SK-N-MC (cell line): ENCODE data around the gene SNX14.

Source experiments
- DNase-seq: peaks from one replicate; pipeline ENCODE4 v3.0.0-alpha.2; 2011; ENCODE audit warnings: low read depth, low spot score
- H3K27ac ChIP-seq: fragments of 200-600 bp; sonication (generic); 2 replicates; pipeline ENCODE4 v1.5.1; 2016; ENCODE audit warnings: mixed run types
- H3K36me3 ChIP-seq: fragments of 200-600 bp; sonication (generic); 2 replicates; pipeline ENCODE4 v1.6.1; 2017; ENCODE audit warnings: antibody characterized with exemption, low read length, mixed read lengths; ENCODE audit not compliant: insufficient read depth
- H3K4me3 ChIP-seq: fragments of 200-600 bp; sonication (generic); 2 replicates; pipeline ENCODE4 v1.5.1; 2016
- H3K9ac ChIP-seq: fragments of 200-600 bp; sonication (generic); 2 replicates; pipeline ENCODE4 v1.8.0; 2017; ENCODE audit warnings: mixed run types, mixed read lengths; ENCODE audit not compliant: insufficient read length
- H3K9me3 ChIP-seq: fragments of 200-600 bp; sonication (generic); 2 replicates; pipeline ENCODE4 v1.6.1; 2017; ENCODE audit warnings: low read depth, mild to moderate bottlenecking, antibody characterized with exemption, low read length, moderate library complexity, mixed read lengths
- EZH2 ChIP-seq: fragments of 200-600 bp; sonication (generic); IDR thresholded peaks from one replicate; pipeline ENCODE4 v1.6.1; 2017; ENCODE audit warnings: antibody characterized with exemption
- FOXP2 ChIP-seq: optimal IDR thresholded peaks from 2 replicates; pipeline ENCODE3; 2011; ENCODE audit warnings: mild to moderate bottlenecking, moderate library complexity; ENCODE audit not compliant: insufficient read depth; ENCODE audit errors: extremely low read length, control extremely low read depth
- POLR2AphosphoS5 ChIP-seq: IDR thresholded peaks from 2 replicates; pipeline ENCODE4 v1.6.1; 2012; ENCODE audit warnings: mild to moderate bottlenecking, low read depth, low read length, borderline replicate concordance

SNX14 gene

GRCh38 chr6:85464260-85464644, 129.4 kb downstream of the SNX14 start:
- Histone ChIP-seq H3K4me3 (peak overlapping the region; percentile 58), H3K9me3 (no peaks in the 10 kb centered on the region), H3K9ac (no peak overlapping the region), H3K36me3 (no peaks in the 10 kb centered on the region), H3K27ac (peak overlapping the region; percentile 79)
- DNase-seq = peak; percentile 89
- TF ChIP-seq EZH2 (no peak), FOXP2 (peak; percentile 59), POLR2AphosphoS5 (peak; percentile 41; the same call in 1 of the 2 replicates)

DNA sequence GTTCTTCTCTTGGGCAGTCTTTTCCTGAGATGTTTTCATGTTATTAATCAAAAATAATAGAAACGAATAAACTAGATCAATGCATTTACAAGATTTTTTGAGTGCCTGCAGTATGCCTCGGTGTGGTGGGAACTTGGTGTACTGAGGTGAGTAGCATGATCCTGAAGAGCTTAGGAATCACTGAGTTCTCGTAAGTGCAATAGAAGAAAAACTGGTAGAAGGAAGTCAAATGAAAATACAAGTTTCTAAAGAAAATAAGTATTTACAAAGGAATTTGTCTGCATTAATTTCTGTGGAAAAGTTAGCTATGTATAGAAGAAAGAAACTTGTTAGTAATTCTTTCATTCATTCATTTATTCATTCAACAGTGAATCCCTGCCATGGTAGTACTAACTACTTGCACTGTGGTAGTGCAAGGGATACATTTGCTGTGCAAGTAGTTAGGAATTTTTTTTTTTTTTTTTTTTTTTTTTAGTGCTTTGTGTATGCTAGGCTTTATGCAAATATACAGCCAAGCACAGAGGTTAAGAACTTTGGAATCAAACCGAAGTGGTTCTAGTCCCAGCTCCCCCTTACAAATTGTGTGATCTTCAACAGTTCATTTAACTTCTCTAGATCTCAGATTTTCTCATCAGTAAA, 129.9 kb downstream of the SNX14 start:
- Histone ChIP-seq H3K27ac (peak overlapping the region; percentile 79), H3K9me3 (no peaks in the 10 kb centered on the region), H3K9ac (peak overlapping the region; percentile 21), H3K36me3 (no peaks in the 10 kb centered on the region), H3K4me3 (peak overlapping the region; percentile 58)
- TF ChIP-seq EZH2 = no peak
- TF ChIP-seq FOXP2 = no peak
- TF ChIP-seq POLR2AphosphoS5 = no peak
- DNase-seq = no peak

DNA sequence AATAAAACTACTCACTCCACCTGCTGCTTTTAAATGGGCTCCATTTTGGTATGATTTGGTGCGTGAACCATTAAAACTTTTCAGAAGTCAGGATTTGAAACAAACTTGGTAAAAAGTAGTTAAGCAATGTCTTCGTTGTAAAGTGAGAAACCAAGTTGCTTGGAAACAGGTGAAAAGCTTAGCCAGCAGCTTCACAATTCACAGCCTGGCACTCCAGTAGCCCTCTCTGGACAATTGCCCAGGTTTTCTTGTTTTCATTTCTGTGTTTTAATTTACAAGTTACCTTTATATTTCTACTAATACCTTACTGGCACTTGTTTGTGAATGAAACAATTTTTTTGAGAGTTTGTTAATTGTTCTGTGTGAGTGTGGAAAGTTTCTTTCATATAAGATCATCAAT, 131.0 kb downstream of the SNX14 start:
- H3K27ac ChIP-seq = no peak overlapping the region
- H3K9ac ChIP-seq = no peak overlapping the region
- H3K4me3 ChIP-seq = no peak overlapping the region
- TF ChIP-seq POLR2AphosphoS5 (no peak), EZH2 (no peak), FOXP2 (no peak)
- H3K9me3 ChIP-seq = no peaks in the 10 kb centered on the region
- DNase-seq = no peak
- H3K36me3 ChIP-seq = no peaks in the 10 kb centered on the region

DNA sequence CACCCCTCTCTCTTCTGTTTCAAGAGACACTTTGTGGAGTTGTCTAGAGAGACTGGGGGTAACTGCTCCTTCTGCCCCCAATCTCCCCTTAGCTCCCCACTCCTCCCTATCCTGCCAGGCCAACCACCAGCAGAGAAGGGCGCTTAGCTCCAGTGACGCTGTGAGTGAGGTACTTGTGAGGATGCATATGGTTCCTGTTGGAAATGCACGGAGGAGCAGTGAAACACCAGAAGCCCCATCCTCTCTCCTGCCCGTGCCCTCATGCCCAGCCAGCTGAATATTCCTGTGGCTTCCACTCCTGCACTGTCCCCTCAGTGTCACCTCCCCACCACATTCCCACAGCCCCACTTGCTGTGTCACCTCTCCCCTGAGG, 131.9 kb downstream of the SNX14 start:
- Histone ChIP-seq H3K36me3 (no peaks in the 10 kb centered on the region), H3K9me3 (no peaks in the 10 kb centered on the region), H3K27ac (no peak overlapping the region), H3K9ac (no peak overlapping the region), H3K4me3 (no peak overlapping the region)
- TF ChIP-seq EZH2 (no peak), FOXP2 (no peak), POLR2AphosphoS5 (no peak)
- no peak for DNase-seq

- Histone ChIP-seq H3K4me3 (no peak overlapping the region), H3K27ac (no peak overlapping the region), H3K36me3 (no peaks in the 10 kb centered on the region), H3K9me3 (no peaks in the 10 kb centered on the region), H3K9ac (no peak overlapping the region)
- TF ChIP-seq POLR2AphosphoS5 (no peak), EZH2 (no peak), FOXP2 (no peak)
- DNase-seq = no peak
These were observed 132.5 kb downstream of the SNX14 start for GRCh38 chr6:85460921-85461797.

- DNase-seq = no peak
- Histone ChIP-seq H3K9me3 (no peaks in the 10 kb centered on the region), H3K36me3 (no peaks in the 10 kb centered on the region), H3K4me3 (no peak overlapping the region), H3K9ac (no peak overlapping the region), H3K27ac (no peak overlapping the region)
- no peak for TF ChIP-seq EZH2
- TF ChIP-seq FOXP2 = no peak
- TF ChIP-seq POLR2AphosphoS5 = no peak
These were observed 133.3 kb downstream of the SNX14 start for GRCh38 chr6:85460154-85460920.

GRCh38 chr6:85459224-85459901, 134.3 kb downstream of the SNX14 start:
- no peaks in the 10 kb centered on the region for H3K36me3 ChIP-seq
- no peaks in the 10 kb centered on the region for H3K9me3 ChIP-seq
- TF ChIP-seq POLR2AphosphoS5 (no peak), FOXP2 (no peak), EZH2 (no peak)
- H3K4me3 ChIP-seq = no peak overlapping the region
- DNase-seq = no peak
- no peak overlapping the region for H3K9ac ChIP-seq
- peak overlapping the region; percentile 2; the same call in 1 of the 2 replicates for H3K27ac ChIP-seq
